Testis (tissue), 2 donors: ENCODE data around the gene SECTM1.

Experiments used
- CTCF ChIP-seq, 3 experiments: fragments of 450-650 bp in 2 of 3; fragments of 200-600 bp in 1 of 3; sonication (generic) in 1 of 3; IDR thresholded peaks; one replicate each; pipeline ENCODE4 v1.5.1; 2016 to 2019; ENCODE audit warnings: antibody characterized with exemption in 3 of 3, mild to moderate bottlenecking in 2 of 3, moderate library complexity in 1 of 3
- POLR2A ChIP-seq: fragments of 450-650 bp; IDR thresholded peaks from one replicate; pipeline ENCODE4 v1.6.1; 2017; ENCODE audit warnings: antibody characterized with exemption, mild to moderate bottlenecking, moderate library complexity

GRCh38 chr17:82272495-82273326 lies 60.9 kb downstream of the SECTM1 start:
- TF ChIP-seq CTCF (IDR thresholded peaks at IDR 0.05) (no peak), POLR2A (no peak)
